A549 (cell line): ENCODE results near the gene ARHGAP42. TPM values are rescaled to one million over a fixed set of nuclear protein-coding genes. Genes with fewer than 3 reads are reported as not detected.

Source experiments
- ATAC-seq, 2 experiments: fragments of 200-7000 bp in 1 of 2; fragments of >200 bp in 1 of 2; cut with Nextera tagmentation in 1 of 2; cut with Tn5 transposase in 1 of 2; 3 replicates each; pipeline versions ENCODE4 v1.8.0 to v1.9.1; 2018 to 2020; ENCODE audit warnings: mild to moderate bottlenecking in 1 of 2, moderate library complexity in 1 of 2
- CTCF ChIA-PET: fragments of 300-600 bp; sonication (Branson Sonifier 250); formaldehyde crosslinking; extraction: SDS; loops from one replicate; lab custom pipeline; 2021; ENCODE audit warnings: antibody characterized with exemption, inconsistent platforms; lab: Yijun Ruan, JAX
- POLR2A ChIA-PET: fragments of 350-600 bp; formaldehyde crosslinking; extraction: SDS; loops from one replicate; lab custom pipeline; 2021; ENCODE audit warnings: antibody characterized with exemption, inconsistent platforms; lab: Yijun Ruan, JAX
- DNase-seq, 2 experiments: peaks; one replicate each; pipeline versions ENCODE4 v3.0.0 to v3.0.0-alpha.2; 2011 to 2016; ENCODE audit warnings: low read depth in 1 of 2, low spot score in 1 of 2
- FAIRE-seq: peaks from 2 replicates; lab custom pipeline; 2011; peaks lifted over from hg19 to GRCh38; lab: Jason Lieb, UNC
- H3K27ac ChIP-seq, 2 experiments: fragments of >200 bp; sonication (Bioruptor Twin); formaldehyde crosslinking; 3 replicates each; pipeline ENCODE4 v1.5.1; 2016 to 2017
- H3K4me1 ChIP-seq: fragments of >200 bp; sonication (Bioruptor Twin); formaldehyde crosslinking; 3 replicates; pipeline ENCODE4 v1.6.1; 2016
- H3K4me2 ChIP-seq: fragments of >200 bp; sonication (Bioruptor Twin); formaldehyde crosslinking; 3 replicates; pipeline ENCODE4 v1.6.1; 2016
- H3K4me3 ChIP-seq: fragments of >200 bp; sonication (Bioruptor Twin); formaldehyde crosslinking; 3 replicates; pipeline ENCODE4 v1.5.1; 2016
- H3K9me3 ChIP-seq: fragments of >200 bp; sonication (Bioruptor Twin); formaldehyde crosslinking; 3 replicates; pipeline ENCODE4 v1.6.1; 2016
- BCL3 ChIP-seq: fragments of >200 bp; sonication (Bioruptor Twin); formaldehyde crosslinking; IDR thresholded peaks from 3 replicates; pipeline ENCODE4 v1.6.1; 2016
- BHLHE40 ChIP-seq: IDR thresholded peaks from 2 replicates; pipeline ENCODE4 v1.6.1; 2012; ENCODE audit warnings: low read depth, low read length, inconsistent platforms
- CBX8 ChIP-seq: fragments of 200-600 bp; sonication (generic); IDR thresholded peaks from 2 replicates; pipeline ENCODE4 v1.6.1; 2016
- E2F6 ChIP-seq: IDR thresholded peaks from 2 replicates; pipeline ENCODE4 v1.6.1; 2012; ENCODE audit warnings: low read depth, borderline replicate concordance
- EHF ChIP-seq: fragments of 250-450 bp; sonication (Bioruptor Pico); IDR thresholded peaks from 2 replicates; pipeline ENCODE4 v1.5.0; 2020; ENCODE audit warnings: mild to moderate bottlenecking
- ELK1 ChIP-seq: fragments of 150-350 bp; IDR thresholded peaks from 2 replicates; pipeline ENCODE4 v1.6.1; 2014; ENCODE audit warnings: low read depth, mild to moderate bottlenecking, low read length
- ESRRA ChIP-seq: fragments of 150-350 bp; IDR thresholded peaks from 2 replicates; pipeline ENCODE4 v1.6.1; 2014; ENCODE audit warnings: mild to moderate bottlenecking, low read length, borderline replicate concordance
- GATA3 ChIP-seq: IDR thresholded peaks from 2 replicates; pipeline ENCODE4 v1.6.1; 2012; ENCODE audit warnings: borderline replicate concordance
- HDAC2 ChIP-seq: fragments of 200-600 bp; sonication (generic); IDR thresholded peaks from 2 replicates; pipeline ENCODE4 v1.6.1; 2016
- HES2 ChIP-seq: fragments of >200 bp; sonication (Bioruptor Twin); formaldehyde crosslinking; IDR thresholded peaks from 2 replicates; pipeline ENCODE4 v1.6.1; 2016
- HEYL ChIP-seq: fragments of 250-450 bp; sonication (Bioruptor Pico); IDR thresholded peaks from 2 replicates; pipeline ENCODE4 v1.8.0; 2021; ENCODE audit warnings: mild to moderate bottlenecking, moderate library complexity
- HOXB5 ChIP-seq: fragments of 250-450 bp; sonication (Bioruptor Pico); IDR thresholded peaks from 2 replicates; pipeline ENCODE4 v1.5.0; 2020; ENCODE audit warnings: mild to moderate bottlenecking, moderate library complexity
- JUN ChIP-seq, 2 experiments: fragments of >200 bp; sonication (Bioruptor Twin); formaldehyde crosslinking; IDR thresholded peaks; 2 replicates in 1 of 2; 3 replicates in 1 of 2; pipeline ENCODE4 v1.6.1; 2016 to 2017
- JUNB ChIP-seq: fragments of >200 bp; sonication (Bioruptor Twin); formaldehyde crosslinking; IDR thresholded peaks from 2 replicates; pipeline ENCODE4 v1.6.1; 2016
- KDM5A ChIP-seq: fragments of 200-600 bp; sonication (generic); IDR thresholded peaks from 2 replicates; pipeline ENCODE4 v1.6.1; 2016; ENCODE audit warnings: antibody characterized with exemption, mild to moderate bottlenecking
- MAFK ChIP-seq: fragments of 450-650 bp; IDR thresholded peaks from 2 replicates; pipeline ENCODE4 v1.6.1; 2014; ENCODE audit not compliant: partially characterized antibody
- NFE2L2 ChIP-seq: fragments of 150-350 bp; conservative IDR thresholded peaks from 2 replicates; pipeline ENCODE4 v1.6.1; 2014; ENCODE audit warnings: low read length
- PHF8 ChIP-seq: fragments of 200-600 bp; sonication (generic); IDR thresholded peaks from 2 replicates; pipeline ENCODE4 v1.6.1; 2016; ENCODE audit warnings: low read depth, mild to moderate bottlenecking, antibody characterized with exemption, moderate library complexity, borderline replicate concordance
- POLR2A ChIP-seq: IDR thresholded peaks from 2 replicates; pipeline ENCODE4 v1.6.1; 2012; ENCODE audit warnings: mild to moderate bottlenecking, low read length
- POLR2AphosphoS2 ChIP-seq: conservative IDR thresholded peaks from 2 replicates; pipeline ENCODE4 v1.6.1; 2012; ENCODE audit warnings: low read length, improper control_type of control experiment, inconsistent platforms
- RCOR1 ChIP-seq: fragments of 150-350 bp; IDR thresholded peaks from 2 replicates; pipeline ENCODE4 v1.6.1; 2014; ENCODE audit warnings: antibody characterized with exemption, low read length, low read depth
- RFX5 ChIP-seq: fragments of 450-650 bp; IDR thresholded peaks from 2 replicates; pipeline ENCODE4 v1.7.1; 2014; ENCODE audit warnings: antibody characterized with exemption, mild to moderate bottlenecking, moderate library complexity
- RNF2 ChIP-seq: fragments of 200-600 bp; sonication (generic); IDR thresholded peaks from 2 replicates; pipeline ENCODE4 v1.6.1; 2016; ENCODE audit warnings: low read depth, mild to moderate bottlenecking, antibody characterized with exemption, moderate library complexity, borderline replicate concordance
- SREBF2 ChIP-seq: fragments of 450-650 bp; IDR thresholded peaks from 2 replicates; pipeline ENCODE4 v1.6.1; 2014; ENCODE audit warnings: mild to moderate bottlenecking, moderate library complexity
- TFCP2L1 ChIP-seq: fragments of 250-450 bp; sonication (Bioruptor Pico); IDR thresholded peaks from 2 replicates; pipeline ENCODE4 v1.5.0; 2021; ENCODE audit warnings: mild to moderate bottlenecking
- ZC3H11A ChIP-seq: fragments of 450-650 bp; IDR thresholded peaks from 2 replicates; pipeline ENCODE4 v1.6.1; 2014; ENCODE audit warnings: antibody characterized with exemption, mild to moderate bottlenecking
- ZFP36 ChIP-seq: fragments of 450-650 bp; IDR thresholded peaks from 2 replicates; pipeline ENCODE4 v1.6.1; 2014; ENCODE audit warnings: borderline replicate concordance; ENCODE audit not compliant: partially characterized antibody
- ZNF302 ChIP-seq: fragments of 250-450 bp; sonication (Bioruptor Pico); IDR thresholded peaks from 2 replicates; pipeline ENCODE4 v1.9.0; 2021; ENCODE audit warnings: inconsistent platforms, mild to moderate bottlenecking, moderate library complexity
- ZSCAN20 ChIP-seq: fragments of 250-450 bp; sonication (Bioruptor Pico); IDR thresholded peaks from 2 replicates; pipeline ENCODE4 v1.8.0; 2022; ENCODE audit warnings: mild to moderate bottlenecking, moderate library complexity
- WGBS: methylation state at CpG from one replicate; pipeline ENCODE4 v1.1.6; 2017; ENCODE audit errors: missing lambda C conversion rate; 5-methylcytosine and 5-hydroxymethylcytosine counted together
- polyA plus RNA-seq, 4 experiments: library from polyadenylated mRNA; depleted of rRNA in 3 of 4; stranded (reverse); fragments of >200 nt; fragmentation: RNase III in 1 of 4; extraction: RNeasy Plus Mini Kit Qiagen cat#74134 plus additional on column Dnase treatment in 1 of 4; gene quantifications; 2 replicates in 3 of 4; 3 replicates in 1 of 4; pipeline ENCODE4 v1.2.3, GENCODE V29; 2011 to 2017
- TF ChIP-seq, protein P1 (sequence below): fragments of 250-450 bp; sonication (Bioruptor Pico); IDR thresholded peaks from 2 replicates; pipeline ENCODE4 v1.5.0; 2021; ENCODE audit warnings: mild to moderate bottlenecking, moderate library complexity, borderline replicate concordance
- TF ChIP-seq, protein P2 (sequence below): fragments of 450-650 bp; IDR thresholded peaks from 2 replicates; pipeline ENCODE4 v1.6.1; 2014; ENCODE audit warnings: antibody characterized with exemption

The ARHGAP42 gene
- polyA plus RNA-seq, 2 of the 4 experiments (the other 2 are of a cell fraction): 5.1 to 17.0 TPM

- FAIRE-seq: no peak
Measured at GRCh38 chr11:100949443-100949842, 262.4 kb downstream of the ARHGAP42 start.

GRCh38 chr11:100955318-100955717, 268.2 kb downstream of the ARHGAP42 start:
- FAIRE-seq: no peak
- 100% methylated on average over 1 of the region's 1 CpG for WGBS
- Histone ChIP-seq H3K4me1 (no peaks in the 10 kb centered on the region), H3K4me3 (no peak overlapping the region), H3K4me2 (no peak overlapping the region), H3K9me3 (no peaks in the 10 kb centered on the region), H3K27ac (no peak overlapping the region)
- no peak for TF ChIP-seq RFX5
- TF ChIP-seq PHF8: no peak
- no peak for TF ChIP-seq ZFP36
- TF ChIP-seq KDM5A: no peak
- DNase-seq: no peak
- ChIA-PET POLR2A (no interaction called here), CTCF (no interaction called here)
- ATAC-seq: no peak

More at GRCh38 chr11:100949443-100949842, 262.4 kb downstream of the ARHGAP42 start:
- H3K4me2 ChIP-seq: no peak overlapping the region
- POLR2A ChIA-PET: no interaction called here
- 80% methylated on average over 2 of the region's 2 CpGs for WGBS
- no peak overlapping the region for H3K27ac ChIP-seq
- no peaks in the 10 kb centered on the region for H3K9me3 ChIP-seq
- no peak overlapping the region for H3K4me3 ChIP-seq
- TF ChIP-seq TFCP2L1 (CRISPR knock-in tag): no peak
- TF ChIP-seq HOXB5 (CRISPR knock-in tag): no peak
- TF ChIP-seq EHF (CRISPR knock-in tag): no peak
- no peak for TF ChIP-seq CBX8
- no peak for TF ChIP-seq BHLHE40
- no peak for TF ChIP-seq RFX5
- no peak for TF ChIP-seq JUN (IDR thresholded peaks at IDR 0.05)
- no peak for TF ChIP-seq JUNB
- no peak for TF ChIP-seq ZFP36
- TF ChIP-seq POLR2A: no peak
- no peak for TF ChIP-seq BCL3
- no peak for TF ChIP-seq MAFK
- no peak for TF ChIP-seq ZC3H11A
- TF ChIP-seq, protein P1, sequence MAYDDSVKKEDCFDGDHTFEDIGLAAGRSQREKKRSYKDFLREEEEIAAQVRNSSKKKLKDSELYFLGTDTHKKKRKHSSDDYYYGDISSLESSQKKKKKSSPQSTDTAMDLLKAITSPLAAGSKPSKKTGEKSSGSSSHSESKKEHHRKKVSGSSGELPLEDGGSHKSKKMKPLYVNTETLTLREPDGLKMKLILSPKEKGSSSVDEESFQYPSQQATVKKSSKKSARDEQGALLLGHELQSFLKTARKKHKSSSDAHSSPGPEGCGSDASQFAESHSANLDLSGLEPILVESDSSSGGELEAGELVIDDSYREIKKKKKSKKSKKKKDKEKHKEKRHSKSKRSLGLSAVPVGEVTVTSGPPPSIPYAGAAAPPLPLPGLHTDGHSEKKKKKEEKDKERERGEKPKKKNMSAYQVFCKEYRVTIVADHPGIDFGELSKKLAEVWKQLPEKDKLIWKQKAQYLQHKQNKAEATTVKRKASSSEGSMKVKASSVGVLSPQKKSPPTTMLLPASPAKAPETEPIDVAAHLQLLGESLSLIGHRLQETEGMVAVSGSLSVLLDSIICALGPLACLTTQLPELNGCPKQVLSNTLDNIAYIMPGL (CRISPR knock-in tag): no peak
- no peak for TF ChIP-seq HEYL
- no peak for TF ChIP-seq ESRRA
- TF ChIP-seq HES2: no peak
- no peak for TF ChIP-seq POLR2AphosphoS2
- CTCF ChIA-PET: no interaction called here
- ATAC-seq: no peak
- H3K4me1 ChIP-seq: no peaks in the 10 kb centered on the region
- DNase-seq: no peak

- no peak for FAIRE-seq
Measured at GRCh38 chr11:100956351-100956750, 269.3 kb downstream of the ARHGAP42 start.

More at GRCh38 chr11:100956351-100956750, 269.3 kb downstream of the ARHGAP42 start:
- Histone ChIP-seq H3K4me3 (no peak overlapping the region), H3K4me2 (no peak overlapping the region), H3K9me3 (no peaks in the 10 kb centered on the region), H3K4me1 (no peaks in the 10 kb centered on the region), H3K27ac (no peak overlapping the region)
- ATAC-seq (no peak), DNase-seq (no peak)
- ChIA-PET CTCF (no interaction called here), POLR2A (no interaction called here)
- TF ChIP-seq SREBF2: no peak
- no peak for TF ChIP-seq ZNF302
- TF ChIP-seq POLR2A: no peak
- TF ChIP-seq HDAC2: no peak
- TF ChIP-seq ZC3H11A: no peak
- TF ChIP-seq RNF2: no peak
- TF ChIP-seq BCL3: no peak
- TF ChIP-seq GATA3: no peak
- TF ChIP-seq ELK1: no peak
- TF ChIP-seq NFE2L2: no peak
- TF ChIP-seq ZSCAN20 (CRISPR knock-in tag): no peak
- no peak for TF ChIP-seq ZFP36
- TF ChIP-seq E2F6: no peak
- TF ChIP-seq, protein P2, sequence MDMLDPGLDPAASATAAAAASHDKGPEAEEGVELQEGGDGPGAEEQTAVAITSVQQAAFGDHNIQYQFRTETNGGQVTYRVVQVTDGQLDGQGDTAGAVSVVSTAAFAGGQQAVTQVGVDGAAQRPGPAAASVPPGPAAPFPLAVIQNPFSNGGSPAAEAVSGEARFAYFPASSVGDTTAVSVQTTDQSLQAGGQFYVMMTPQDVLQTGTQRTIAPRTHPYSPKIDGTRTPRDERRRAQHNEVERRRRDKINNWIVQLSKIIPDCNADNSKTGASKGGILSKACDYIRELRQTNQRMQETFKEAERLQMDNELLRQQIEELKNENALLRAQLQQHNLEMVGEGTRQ: no peak
- no peak for TF ChIP-seq RCOR1
